NCI-H1417 treated with DMSO at 0.1 percent for 48 hours (cell line): ENCODE data around the gene BICRAL.
A peak's percentile ranks its signal among the peaks of the same experiment; 100 is the strongest.
"Not testable (repeated sequence)": the region's sequence is repeated elsewhere in the genome, so short reads cannot be mapped to it uniquely, and the experiment has no call there.

ENCODE experiments used
- DNase-seq: peaks from one replicate; lab custom pipeline; 2025; lab: John Stamatoyannopoulos, UW

The BICRAL gene

GRCh38 chr6:42762950-42763349 lies 18.9 kb upstream of the BICRAL start:
- no peak for DNase-seq

- DNase-seq: no peak
These were observed 16.8 kb upstream of the BICRAL start for GRCh38 chr6:42764911-42765648.

- DNase-seq: no peak
These were observed 15.6 kb upstream of the BICRAL start for GRCh38 chr6:42766163-42766670.

- DNase-seq: no peak
These were observed 12.8 kb upstream of the BICRAL start for GRCh38 chr6:42769051-42769450.

GRCh38 chr6:42769836-42770235 lies 12.0 kb upstream of the BICRAL start:
- DNase-seq: no peak

GRCh38 chr6:42771741-42772100 lies 10.1 kb upstream of the BICRAL start:
- DNase-seq: no peak

- no peak for DNase-seq
These were observed 7.7 kb upstream of the BICRAL start for GRCh38 chr6:42774201-42774600.

- not testable (repeated sequence) for DNase-seq
These were observed 6.9 kb upstream of the BICRAL start for GRCh38 chr6:42774821-42775487.

- DNase-seq: no peak
These were observed 4.6 kb upstream of the BICRAL start for GRCh38 chr6:42777126-42777822.

- no peak for DNase-seq
These were observed 3.7 kb upstream of the BICRAL start for GRCh38 chr6:42778122-42778521.

GRCh38 chr6:42779521-42779920 lies 2.3 kb upstream of the BICRAL start:
- no peak for DNase-seq

GRCh38 chr6:42781546-42781795 lies 381 bp upstream of the BICRAL start:
- DNase-seq: no peak

GRCh38 chr6:42782689-42783176 lies 881 bp downstream of the BICRAL start:
- peak; percentile 83 for DNase-seq

- DNase-seq: no peak
These were observed 1.5 kb downstream of the BICRAL start for GRCh38 chr6:42783177-42783875.

GRCh38 chr6:42783876-42784642 lies 2.2 kb downstream of the BICRAL start:
- no peak for DNase-seq

GRCh38 chr6:42784717-42785498 lies 3.1 kb downstream of the BICRAL start:
- DNase-seq: no peak

- no peak for DNase-seq
These were observed 4.7 kb downstream of the BICRAL start for GRCh38 chr6:42786525-42786985.

GRCh38 chr6:42787063-42787472 lies 5.2 kb downstream of the BICRAL start:
- no peak for DNase-seq

GRCh38 chr6:42788671-42789070 lies 6.8 kb downstream of the BICRAL start:
- no peak for DNase-seq

- no peak for DNase-seq
These were observed 8.8 kb downstream of the BICRAL start for GRCh38 chr6:42790549-42791181.
